ENCODE data around the gene MLLT1.
A peak's percentile ranks its signal among the peaks of the same experiment; 100 is the strongest.
"Not testable (repeated sequence)": the region's sequence is repeated elsewhere in the genome, so short reads cannot be mapped to it uniquely, and the experiment has no call there.

MLLT1 gene, protein sequence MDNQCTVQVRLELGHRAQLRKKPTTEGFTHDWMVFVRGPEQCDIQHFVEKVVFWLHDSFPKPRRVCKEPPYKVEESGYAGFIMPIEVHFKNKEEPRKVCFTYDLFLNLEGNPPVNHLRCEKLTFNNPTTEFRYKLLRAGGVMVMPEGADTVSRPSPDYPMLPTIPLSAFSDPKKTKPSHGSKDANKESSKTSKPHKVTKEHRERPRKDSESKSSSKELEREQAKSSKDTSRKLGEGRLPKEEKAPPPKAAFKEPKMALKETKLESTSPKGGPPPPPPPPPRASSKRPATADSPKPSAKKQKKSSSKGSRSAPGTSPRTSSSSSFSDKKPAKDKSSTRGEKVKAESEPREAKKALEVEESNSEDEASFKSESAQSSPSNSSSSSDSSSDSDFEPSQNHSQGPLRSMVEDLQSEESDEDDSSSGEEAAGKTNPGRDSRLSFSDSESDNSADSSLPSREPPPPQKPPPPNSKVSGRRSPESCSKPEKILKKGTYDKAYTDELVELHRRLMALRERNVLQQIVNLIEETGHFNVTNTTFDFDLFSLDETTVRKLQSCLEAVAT

DNA sequence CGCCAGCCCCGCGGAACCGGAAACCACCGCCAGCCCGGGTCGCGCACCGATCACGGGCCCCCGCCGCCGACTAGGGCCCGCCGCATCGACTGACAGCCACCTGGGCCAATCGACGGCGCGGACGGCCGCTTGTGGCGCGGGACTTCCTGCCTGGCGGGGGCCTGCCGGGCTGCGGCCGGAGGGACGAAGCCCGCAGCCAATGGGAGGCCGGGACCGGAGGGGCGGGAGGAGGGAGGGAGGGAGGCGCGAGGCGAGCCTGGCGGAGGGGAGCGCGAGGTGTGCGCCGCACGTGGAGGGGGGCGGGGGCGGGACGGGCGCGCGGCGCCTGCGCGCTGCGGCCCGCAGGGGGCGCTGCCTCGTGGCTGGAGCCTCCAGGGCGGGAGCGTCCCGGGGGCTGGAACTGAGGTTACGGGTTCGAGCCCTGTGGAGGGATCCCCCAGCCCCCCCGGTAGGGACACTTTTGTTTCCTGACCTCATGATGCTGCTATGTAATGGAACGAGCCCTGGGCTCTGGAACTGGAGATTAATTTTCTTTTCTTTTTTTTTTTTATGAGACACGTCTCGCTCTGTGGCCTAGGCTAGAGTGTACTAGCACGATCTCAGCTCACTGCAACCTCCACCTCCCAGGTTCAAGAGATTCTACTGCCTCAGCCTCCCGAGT lies at the start of gene MLLT1:
MLLT1 (minus strand) TSS at position 45 of the 661 bp plus-strand sequence. CDS start 191 bp downstream, outside the sequence.
- DNase-seq: peak; percentile 62 to 86

DNA sequence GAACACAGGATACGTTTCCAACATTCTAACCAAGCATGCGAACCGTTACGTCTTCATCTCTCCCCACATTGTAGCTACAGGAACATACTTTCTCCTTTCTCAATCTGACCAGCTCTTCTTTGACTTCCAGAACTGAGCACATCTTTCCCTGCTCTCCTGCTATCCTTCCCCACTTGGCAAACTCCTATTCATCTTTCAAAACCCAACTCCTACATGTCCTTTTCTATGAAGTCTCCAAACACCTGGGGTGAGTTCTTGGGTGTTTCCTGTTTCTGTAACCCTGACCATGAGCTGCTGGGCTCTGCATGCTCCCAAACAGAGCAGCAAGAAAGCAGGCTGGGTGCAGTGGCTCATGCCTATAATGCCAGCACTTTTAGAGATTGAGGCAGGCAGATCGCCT lies 47.0 kb upstream of the MLLT1 start:
- DNase-seq: no peak

DNA sequence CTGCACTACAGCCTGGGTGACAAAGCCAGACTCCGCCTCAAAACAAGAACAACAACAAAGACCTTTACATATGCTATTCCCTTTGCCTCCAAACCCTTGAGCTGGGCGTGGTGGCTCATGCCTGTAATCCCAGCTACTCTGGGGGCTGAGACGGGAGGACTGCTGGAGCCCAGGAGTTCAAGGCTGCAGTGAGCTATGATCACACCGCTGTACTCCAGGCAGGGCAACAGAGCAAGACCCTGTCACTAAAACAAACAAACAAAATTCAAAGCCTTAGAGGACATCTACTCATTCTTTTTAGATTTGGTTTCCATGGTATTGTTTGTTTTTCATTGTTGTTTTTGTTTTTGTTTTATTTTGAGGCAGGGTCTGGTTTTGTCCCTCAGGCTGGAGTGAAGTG lies 45.8 kb upstream of the MLLT1 start:
- no peak for DNase-seq

DNA sequence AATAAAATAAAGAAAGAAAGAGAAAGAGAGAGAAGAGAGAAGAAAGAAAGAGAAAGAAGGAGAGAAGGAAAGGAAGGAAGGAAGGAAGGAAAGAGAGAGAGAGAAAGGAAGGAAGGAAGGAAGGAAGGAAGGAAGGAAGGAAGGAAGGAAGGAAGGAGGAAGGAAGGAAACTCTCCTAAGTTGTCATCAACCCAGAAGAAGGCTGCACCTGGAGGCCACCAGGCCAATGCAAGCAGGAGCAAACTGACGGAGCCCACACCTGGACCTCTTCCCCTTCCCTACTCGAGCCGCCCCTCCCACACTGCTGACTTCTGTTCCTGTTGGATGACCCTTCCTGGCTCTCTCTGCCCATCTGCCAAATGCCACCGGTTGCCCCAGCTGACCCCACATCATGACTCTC lies 45.0 kb upstream of the MLLT1 start:
- DNase-seq: no peak

DNA sequence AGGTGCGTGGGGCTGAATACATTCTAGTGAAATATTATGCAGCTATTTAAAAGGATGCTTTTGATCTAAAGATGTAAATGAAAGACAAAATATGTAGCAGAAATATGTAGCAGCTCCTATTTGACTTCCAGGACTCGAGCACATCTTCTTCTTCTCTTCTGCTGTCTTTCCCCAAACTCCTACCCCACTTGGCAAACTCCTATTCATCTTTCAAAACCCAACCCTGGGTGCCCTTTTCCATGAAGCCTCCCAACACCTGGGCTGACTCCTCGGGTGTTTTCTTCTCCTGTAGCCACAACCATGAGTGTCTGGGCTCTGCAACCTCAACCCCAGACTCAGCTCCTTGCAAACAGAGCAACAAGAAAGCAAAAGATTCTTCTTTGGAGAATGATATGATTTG lies 42.5 kb upstream of the MLLT1 start:
- no peak for DNase-seq

DNA sequence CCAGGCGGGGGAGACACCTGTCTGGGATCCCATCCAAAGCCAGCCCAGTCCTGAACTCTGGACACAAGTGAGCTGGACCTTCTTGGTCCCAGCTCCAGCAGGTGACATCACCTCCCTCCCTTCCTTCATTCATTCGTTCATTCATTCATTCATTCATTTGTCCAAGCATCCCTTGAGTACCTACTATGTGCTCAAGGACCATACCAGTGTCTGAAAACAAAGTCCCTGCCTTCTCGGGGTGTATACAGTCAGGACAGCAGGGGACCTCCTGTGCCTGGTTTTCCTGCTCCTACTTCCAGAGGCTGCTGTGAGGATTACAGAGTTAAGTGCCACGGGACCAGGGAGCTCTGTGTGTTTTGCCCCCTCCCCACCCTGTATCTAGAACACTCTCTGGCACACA lies 39.6 kb upstream of the MLLT1 start:
- no peak for DNase-seq

DNA sequence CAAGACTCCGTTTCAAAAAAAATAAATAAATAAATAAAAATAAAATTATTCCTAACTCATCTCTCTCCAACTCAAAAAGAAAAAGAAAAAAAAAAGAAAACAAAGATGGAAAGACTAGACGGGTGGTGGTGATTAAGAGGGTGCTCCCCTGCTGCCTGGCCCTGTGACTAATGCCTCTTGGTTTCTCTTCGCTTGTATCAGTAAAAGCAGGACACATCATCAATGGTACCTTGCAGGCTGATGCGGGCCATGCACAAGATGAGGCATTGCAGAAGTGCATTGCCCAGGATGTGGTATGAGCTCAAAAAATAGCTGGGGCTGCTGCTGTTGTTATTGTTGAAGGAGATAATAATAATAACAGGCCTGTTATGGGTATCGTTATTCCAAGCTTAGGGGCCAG lies 39.0 kb upstream of the MLLT1 start:
- DNase-seq: no peak

DNA sequence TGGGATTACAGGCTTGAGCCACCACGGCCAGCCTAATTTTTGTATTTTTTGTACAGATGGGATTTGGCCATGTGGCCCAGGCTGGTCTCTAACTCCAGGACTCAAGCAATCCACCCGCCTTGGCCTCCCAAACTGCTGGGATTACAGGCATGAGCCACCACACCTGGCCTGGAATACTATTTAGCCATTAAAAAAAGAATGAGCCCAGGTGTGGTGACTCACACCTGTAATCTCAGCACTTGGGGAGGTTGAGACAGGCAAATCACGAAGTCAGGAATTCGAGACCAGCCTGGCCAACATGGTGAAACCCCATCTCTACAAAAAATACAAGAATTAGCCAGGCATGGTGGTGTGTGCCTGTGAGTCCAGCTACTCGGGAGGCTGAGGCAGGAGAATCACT lies 35.9 kb upstream of the MLLT1 start:
- DNase-seq: not testable (repeated sequence)

DNA sequence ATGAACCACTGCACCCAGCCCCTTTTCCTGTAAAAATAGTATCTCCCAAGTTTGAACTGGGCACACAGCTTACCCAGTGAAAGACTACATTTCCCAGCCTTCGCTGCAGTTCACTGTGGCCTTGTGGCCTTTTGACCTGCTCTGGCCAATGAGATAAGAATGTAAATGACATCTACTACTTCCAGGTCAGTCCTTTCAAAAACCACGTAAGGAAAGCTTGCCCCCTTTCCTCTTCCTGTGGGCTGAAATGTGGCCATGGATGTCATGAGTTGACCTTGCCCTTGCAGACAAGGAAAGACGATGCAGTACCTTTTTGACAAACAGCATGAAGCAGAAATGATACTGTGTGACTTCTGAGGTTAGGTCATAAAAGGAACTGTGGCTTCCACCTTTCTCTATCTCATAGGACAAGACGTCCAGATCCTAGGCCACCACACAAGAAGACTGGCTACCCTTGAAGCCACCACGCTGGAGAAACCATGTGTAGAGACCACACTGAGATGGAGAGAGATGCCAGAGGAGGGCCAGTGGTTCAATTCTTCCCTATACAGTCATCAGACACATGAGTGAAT lies 33.7 kb upstream of the MLLT1 start:
- no peak for DNase-seq

DNA sequence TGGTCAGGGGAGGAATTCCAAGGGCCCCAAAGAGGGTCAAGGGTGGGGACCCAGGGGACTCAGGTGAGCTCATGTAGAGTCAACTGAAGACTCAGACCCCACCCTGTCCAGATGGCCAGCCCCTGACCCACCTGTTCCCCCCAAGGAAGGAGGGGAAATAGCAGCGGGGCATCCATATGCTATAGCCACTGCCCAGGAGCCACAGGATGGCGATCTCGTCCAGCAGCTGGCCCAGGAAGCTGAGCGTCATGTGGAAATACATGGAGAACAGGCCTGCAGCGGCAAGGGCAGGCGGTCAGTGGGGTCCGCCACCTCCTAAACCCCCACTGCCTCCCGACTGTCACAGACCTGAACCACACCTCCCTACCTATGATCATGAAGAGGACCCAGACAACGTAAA lies 32.2 kb upstream of the MLLT1 start:
- DNase-seq: no peak

DNA sequence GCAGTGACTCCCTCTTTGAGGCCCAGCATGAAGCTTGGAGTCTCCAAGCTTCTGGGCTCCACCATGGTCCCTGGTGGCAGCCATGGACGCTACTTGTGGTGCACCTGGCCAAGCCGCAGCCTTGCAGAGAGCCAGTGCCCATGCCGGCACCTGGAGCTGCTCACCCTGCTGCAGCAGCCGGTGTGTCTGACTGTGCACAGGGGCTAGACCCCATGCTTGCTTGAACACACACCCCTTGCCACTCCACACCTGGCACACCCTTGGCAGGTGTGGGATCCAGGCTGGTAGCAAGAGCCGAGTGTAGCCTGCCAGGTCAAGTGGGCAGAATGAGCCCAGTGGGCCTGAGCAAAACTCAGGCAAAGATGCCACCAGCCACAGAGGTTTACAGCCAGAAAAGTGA lies 18.6 kb upstream of the MLLT1 start:
- DNase-seq: no peak

DNA sequence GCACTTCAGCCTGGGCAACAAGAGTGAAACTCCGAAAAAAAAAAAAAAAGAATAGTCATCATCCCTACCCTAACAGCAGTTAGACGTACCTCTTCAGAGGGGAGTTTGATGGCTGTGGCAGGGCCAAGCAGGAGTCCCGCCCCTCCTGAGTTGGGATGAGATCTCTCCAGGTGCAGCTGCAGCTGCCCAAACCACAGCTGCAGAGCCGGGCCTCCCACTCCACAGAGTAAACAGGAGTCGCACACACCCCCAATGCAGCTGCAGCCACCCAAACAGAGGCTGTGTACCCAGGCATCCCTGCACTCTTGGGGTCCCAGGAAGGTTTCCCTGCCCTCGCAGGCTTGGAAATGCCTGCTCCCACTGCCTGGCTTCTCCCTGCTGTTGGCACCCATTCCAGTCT lies 17.4 kb upstream of the MLLT1 start:
- no peak for DNase-seq

DNA sequence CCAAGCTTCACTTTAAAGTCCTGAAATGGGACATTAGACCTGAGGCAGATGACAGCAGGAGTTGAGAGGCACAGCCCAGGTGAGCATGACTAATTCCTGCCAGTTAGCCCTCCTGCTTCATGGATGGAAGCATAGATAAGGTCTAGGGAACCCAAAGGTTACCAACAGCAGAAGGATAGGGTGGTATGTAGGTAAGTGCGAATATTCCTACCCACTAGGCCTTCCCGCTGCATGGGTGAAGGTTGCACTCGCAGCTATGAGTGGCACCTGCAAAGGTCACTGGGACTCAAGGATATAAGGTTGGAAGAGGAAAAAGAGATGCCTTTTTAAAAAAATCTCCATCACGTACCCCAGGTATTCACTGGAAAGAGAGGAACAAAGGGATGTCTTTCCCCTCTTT lies 12.2 kb upstream of the MLLT1 start:
- no peak for DNase-seq

DNA sequence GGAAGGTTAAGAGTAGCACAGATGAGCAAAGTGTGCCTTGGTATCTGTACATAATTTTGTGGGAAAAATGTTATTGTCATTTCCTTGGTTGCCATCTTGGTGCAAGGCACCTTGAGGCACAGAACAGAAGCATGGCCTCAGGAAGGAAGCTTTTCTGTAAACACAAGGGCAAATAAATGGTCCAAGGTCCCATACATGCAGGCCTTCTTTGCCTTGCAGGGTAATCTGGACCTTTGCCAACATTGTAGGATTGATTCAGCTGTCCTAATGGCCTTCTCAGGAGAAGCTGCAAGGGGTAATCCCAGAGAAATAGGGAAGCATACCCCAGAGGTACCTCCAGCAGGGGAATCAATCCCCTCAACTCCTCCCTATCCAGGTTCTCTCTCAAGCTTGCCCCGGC lies 9.0 kb upstream of the MLLT1 start:
- DNase-seq: no peak

DNA sequence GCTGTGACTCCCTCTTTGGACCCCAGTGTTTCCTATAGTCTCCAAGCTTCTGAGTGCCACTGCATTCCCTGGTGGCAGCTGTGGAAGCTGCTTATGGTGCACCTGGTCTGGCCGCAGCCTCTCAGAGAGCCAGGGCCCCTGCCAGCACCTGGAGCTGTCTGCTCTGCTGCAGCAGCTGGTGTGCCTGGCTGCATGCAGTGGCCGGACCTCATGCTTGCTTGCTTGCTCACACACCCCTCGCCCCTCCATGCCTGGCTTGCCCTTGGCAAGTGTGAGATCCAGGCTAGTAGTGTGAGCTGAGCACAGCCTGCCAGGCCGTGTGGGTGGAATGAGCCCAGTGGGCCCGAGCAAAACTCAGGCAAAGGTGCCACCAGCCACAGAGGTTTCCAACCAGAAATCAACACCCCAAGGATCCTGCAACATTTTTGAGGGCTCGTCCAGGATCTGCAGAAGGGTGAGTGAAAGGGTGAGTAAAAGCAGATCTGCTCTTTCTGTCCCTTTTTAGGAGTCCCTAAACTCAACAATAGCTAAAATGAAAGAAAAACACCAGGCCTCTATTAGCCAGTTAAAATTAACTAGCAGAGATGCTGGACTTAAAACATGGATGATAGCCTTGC lies 7.6 kb upstream of the MLLT1 start:
- no peak for DNase-seq

DNA sequence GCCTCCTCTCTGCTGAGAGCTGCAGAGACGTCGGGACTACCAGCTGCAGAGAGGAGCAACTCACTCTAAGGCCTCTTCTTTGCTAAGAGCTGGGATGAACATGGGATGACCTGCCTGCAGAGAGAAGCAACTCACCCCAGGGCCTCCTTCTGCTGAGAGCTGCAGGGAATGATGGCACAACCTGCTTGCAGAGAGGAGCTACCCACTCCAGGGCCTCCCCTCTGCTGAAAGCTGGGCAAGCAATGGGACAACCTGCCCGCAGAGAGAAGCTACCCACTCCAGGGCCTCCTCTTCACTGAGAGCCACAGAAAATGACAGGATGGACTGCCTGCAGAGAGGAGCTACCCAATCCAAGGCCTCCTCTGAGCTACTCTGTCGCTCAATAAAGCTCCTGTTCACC lies 6.9 kb upstream of the MLLT1 start:
- no peak for DNase-seq

DNA sequence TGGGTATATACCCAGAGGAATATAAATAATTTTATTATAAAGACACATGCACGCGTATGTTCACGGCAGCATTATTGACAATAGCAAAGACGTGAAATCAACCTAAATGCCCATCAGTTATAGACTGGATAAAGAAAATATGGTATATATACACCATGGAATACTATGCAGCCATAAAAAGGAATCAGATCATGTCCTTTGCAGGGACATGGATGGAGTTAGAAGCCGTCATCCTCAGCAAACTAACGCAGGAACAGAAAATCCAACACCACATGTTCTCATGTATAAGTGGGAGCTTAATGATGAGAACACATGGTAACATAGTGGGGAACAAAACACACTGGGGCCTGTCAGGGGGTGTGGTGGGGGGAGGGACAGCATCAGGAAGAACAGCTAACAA lies 2.6 kb upstream of the MLLT1 start:
- not testable (repeated sequence) for DNase-seq

DNA sequence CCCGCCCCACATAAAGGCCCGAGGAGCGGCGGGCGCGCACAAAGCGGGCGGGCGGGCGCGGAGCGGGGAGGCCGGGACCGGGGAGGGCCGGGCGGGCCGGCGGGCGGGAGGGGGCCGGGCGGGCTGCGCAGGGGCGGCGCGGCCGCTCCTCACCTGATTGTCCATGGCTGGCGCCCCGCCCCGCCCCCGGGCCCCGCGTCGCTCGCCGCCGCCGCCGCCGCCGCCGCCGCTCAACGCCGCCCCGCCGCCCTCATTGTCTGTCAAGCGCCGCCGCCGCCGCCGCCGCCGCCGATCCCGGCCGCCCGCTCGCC lies 200 bp downstream of the MLLT1 start:
- DNase-seq: no peak

DNA sequence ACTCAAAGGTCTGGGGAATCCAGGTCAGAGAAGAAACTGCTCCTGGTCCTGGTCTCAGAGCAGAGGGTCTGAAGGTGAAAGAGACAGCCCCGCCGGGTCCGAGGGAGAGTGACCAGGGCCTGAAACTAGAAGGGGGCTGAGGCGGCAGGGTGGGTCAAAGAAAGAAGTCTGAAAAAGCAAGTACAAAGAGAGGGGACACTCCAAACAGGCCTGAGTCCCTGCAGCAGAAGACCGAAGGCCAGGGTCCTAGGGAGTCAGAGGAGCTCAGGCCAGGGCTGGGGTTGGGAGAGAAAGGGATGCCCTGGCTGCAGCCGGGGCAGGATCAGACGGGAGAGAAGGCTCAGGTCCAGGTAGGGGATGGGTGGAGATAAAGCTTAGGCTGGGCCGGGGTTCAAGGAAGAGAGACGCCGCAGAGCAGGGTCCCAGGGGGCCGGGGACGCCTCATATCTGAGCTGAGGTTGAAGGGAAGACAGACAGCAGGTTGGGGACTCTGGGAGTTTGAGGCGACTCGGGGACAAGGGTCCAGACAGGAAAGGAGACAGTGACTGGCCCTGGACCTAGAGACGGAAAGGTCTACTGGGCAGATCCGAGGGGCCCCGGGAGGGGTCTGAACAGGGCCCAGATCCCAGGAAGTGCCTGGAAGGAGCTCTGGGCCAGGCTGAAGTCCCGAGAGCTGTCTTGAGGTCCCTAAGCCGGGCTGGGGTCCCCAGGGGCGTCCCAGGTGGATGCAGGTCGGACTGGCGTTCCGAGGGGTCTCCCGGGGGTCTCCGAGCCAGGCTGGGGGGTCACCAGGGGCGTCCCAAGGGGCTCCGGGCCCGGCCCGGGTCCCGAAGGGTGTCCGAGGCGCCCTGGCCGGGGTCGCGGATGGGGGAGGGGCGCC lies 795 bp downstream of the MLLT1 start:
- DNase-seq: no peak

DNA sequence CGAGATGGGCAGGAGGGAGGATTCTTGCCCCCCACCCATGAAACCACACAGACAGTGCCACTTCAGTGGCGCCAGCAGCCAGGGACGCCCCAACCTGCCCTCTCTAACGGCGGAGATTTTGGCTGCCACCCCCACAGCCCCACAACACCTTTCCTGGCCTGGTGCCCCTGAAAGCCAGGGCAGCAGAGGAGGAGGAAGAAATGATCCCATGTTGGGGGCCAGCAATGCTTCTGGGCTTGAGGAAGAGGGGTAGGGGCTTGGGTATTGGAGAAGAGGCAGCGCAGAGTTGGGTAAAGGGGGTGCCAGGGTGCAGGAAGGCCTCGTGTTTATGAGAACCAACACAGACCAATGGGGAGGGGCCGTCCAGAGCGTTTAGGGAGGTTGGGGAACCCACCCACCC lies 1.7 kb downstream of the MLLT1 start:
- no peak for DNase-seq

DNA sequence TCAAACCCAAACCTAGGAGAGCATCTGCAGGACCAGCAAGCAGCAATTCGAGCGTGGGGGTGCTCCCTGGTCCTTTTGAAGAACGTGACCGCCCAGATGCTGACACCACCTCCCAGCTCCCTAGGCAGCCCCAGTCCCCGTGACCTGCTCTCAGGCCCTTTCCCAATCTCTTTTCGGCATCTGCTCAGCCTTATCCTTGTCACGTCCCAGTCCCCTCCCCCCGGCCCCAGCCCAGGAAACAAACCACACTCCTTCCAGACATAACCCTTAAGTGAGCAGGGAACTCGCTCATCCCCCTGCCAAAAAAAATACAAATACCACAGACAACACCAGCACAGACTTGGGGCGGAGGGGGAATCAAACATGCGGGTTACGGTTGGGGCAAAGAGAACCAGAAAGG lies 3.3 kb downstream of the MLLT1 start:
- no peak for DNase-seq

DNA sequence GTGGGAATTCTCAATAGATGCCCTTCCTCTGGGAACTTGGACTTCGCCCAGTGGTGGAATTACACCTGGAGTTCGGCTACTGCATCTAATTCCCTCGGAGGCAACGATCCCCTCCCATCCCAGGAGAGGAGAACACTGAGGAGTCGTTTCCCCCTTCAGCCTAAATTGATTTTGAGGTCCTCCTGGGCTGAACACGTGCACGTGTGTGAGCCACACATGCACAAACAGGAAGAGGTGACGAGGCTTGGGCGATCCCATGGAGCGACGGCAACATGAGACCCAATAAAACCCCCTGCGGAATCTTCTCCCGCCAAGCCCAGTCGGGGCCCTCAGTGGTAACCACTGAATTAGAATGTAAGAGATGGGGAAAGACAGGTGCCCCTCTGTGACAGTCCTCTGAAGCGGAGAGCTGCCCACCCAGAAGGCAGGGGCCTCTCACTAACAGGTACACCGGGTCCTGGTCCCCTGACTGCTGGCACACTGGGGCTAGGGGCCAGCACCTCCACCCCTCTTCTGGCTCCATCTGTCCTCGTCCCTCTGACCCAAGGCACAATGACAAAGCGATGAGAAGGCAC lies 4.5 kb downstream of the MLLT1 start:
- no peak for DNase-seq

Data from NCI-H187 (cell line).